Mucosa of gallbladder (tissue), 1 donor: ENCODE measurements around the gene MAMDC2. TPM values are rescaled to one million over a fixed set of nuclear protein-coding genes. Genes with fewer than 3 reads are reported as not detected.
A peak's percentile ranks its signal among the peaks of the same experiment; 100 is the strongest.

ENCODE experiments used
- DNase-seq: peaks from one replicate; pipeline ENCODE4 v3.0.0-alpha.2; 2020; ENCODE audit warnings: low spot score
- total RNA-seq: library from RNA; stranded (reverse); gene quantifications from one replicate; pipeline ENCODE4 v1.2.1, GENCODE V29; 2021
- donor health status: DM: no; HTN: no; CAD: no.

The MAMDC2 gene
- total RNA-seq, result 38.9 TPM

DNA sequence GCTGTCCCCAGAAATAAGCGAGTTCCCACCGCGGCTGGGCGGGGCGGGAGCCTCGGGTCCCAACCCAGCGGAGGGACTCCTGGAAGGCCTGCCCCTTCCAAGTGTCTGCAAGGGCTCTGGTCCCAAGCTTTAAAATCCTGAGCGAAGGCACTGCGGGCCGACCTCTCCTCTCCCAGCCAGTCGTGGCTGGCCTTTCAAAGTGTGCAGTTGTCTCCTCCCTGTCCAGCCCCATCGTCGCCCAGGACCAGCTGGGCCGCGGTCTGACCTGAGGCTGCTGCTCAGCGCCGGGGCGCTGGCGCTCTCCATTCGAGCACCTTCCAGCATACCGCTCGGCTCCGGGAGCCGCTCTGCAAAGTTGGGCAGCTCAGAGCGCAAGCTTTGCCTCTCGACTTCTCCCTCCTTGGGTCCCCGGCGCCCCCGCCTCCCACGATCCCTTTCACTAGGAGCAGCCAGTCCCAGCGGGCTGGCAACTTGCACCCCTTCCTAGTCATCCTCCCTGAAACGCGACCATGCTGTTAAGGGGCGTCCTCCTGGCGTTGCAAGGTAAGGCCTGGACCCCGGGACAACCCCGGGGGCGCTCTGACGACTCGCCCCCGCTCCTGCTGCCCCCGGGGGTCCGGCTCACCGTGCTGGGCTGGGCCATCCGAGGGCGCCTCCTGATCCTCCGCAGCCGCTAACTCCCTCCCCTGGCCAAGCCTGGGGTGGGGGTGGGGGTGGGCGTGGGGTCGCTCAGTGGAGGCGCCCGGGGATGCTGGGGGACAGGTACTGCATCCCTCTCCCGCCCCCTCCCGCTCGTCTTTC is at the start of gene MAMDC2:
Gene MAMDC2 (plus strand): TSS at position 160 of the 801 bp plus-strand sequence. CDS start 350 bp downstream, at position 510.
- DNase-seq, result peak; percentile 35

- DNase-seq, result no peak
Observed at GRCh38 chr9:69995846-69996245, 47.8 kb upstream of the MAMDC2 start.

GRCh38 chr9:69996967-69997366 is 46.7 kb upstream of the MAMDC2 start:
- DNase-seq, result no peak

- DNase-seq, result no peak
Observed at GRCh38 chr9:69997524-69997923, 46.1 kb upstream of the MAMDC2 start.

- no peak for DNase-seq
Observed at GRCh38 chr9:69999315-69999714, 44.3 kb upstream of the MAMDC2 start.

DNA sequence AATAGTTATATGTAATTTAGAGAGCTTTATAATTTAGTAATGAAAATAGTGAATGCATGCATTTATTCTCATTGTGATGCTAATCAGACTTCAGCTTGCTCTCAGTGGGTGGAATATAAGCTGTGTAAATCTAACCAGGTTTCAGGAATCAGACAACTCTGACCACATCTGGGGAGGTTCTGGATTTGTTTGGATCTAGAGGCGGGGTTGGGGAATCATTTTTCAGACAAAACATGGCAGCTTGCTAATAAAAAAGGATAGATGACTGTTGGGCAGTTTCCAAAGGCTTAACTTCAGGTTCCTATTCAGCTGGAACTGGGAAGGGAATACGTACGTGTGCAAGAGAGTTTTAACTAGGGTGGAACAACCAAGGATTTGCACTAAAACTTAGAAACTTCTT is 43.2 kb upstream of the MAMDC2 start:
- DNase-seq, result no peak

GRCh38 chr9:70003901-70004714 is 39.5 kb upstream of the MAMDC2 start:
- no peak for DNase-seq

GRCh38 chr9:70006306-70006705 is 37.3 kb upstream of the MAMDC2 start:
- DNase-seq, result no peak

GRCh38 chr9:70007831-70008230 is 35.8 kb upstream of the MAMDC2 start:
- DNase-seq, result no peak

DNA sequence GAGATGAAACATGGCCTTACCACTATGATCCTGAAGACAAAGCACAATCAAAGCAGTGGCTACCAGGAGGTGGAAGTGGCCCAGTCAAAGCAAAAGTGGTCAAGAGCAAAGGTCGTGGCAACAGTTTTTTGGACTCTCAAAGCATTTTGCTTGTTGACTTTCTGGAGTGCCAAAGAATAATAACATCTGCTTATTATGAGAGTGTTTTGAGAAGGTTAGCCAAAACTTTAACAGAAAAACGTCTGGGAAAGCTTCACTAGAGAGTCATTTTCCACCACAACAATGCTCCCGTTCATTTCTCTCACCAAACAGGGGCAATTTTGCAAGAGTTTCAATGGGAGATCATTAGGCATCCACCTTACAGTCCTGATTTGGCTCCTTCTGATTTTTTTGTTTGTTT is 33.6 kb upstream of the MAMDC2 start:
- no peak for DNase-seq

DNA sequence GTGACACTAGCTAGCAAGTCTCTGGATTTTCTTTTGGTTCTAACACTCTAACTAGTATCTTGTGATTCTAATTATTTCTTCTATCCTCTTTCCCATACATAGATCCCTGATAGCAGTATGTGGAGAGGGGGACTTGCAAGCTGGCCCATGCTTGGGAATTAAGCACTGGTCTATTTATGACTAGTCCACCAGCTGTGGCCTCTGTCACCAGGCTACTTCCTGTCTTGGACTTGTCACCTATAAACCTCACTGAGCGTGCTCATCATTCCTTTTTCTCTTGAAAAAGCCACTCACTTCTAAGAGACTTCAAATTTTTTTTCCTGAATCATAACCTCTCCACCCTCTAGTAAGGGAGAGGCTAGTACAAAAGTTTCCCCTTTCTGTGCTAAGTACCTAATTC is 32.3 kb upstream of the MAMDC2 start:
- no peak for DNase-seq

DNA sequence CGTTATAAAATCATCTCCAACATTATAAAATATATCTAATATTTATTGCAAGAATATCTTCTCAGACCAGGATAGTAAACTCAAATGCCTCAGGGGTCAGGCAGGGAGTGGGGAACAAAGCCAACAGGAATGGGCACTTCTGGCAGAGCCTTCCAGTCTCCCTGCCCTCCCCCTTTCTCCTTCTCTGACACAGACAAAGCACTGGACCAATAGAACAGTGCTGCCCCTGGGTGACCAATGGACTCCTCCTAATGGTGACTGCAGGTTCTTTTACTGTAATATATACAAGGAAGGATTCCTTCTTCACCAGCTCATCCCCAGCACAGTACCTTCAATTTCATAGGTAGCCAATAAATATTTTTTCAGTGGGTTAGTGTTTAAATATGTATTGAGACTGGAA is 31.1 kb upstream of the MAMDC2 start:
- no peak for DNase-seq

DNA sequence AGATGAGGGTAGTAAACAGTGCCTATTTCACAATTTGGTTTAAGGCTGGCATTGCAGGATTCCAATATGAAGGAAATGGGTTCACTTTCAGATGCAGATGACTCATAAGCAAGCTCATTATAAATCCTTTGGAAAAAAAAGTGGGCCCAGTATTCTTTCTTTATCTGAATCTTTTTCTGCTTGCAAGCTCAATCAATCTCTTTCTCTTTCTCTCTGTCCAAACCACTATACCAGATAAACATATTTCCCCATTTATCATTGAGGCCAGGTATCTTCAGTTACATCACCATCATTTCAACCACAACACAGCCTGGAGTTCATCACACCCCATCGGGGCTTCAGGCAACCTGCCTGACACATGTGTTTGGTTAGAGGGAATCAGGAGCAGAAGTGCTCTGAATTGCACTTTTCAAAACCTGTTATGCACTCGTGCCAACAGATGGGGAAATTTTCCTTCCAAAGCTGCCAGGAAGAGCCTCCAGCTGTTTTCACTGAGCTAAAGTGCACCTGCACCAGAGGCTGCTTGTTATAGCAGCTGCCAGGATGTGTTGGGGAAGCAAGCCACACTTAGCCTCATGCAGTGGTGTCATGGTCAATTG is 30.0 kb upstream of the MAMDC2 start:
- no peak for DNase-seq

GRCh38 chr9:70015099-70015498 is 28.5 kb upstream of the MAMDC2 start:
- DNase-seq, result no peak

DNA sequence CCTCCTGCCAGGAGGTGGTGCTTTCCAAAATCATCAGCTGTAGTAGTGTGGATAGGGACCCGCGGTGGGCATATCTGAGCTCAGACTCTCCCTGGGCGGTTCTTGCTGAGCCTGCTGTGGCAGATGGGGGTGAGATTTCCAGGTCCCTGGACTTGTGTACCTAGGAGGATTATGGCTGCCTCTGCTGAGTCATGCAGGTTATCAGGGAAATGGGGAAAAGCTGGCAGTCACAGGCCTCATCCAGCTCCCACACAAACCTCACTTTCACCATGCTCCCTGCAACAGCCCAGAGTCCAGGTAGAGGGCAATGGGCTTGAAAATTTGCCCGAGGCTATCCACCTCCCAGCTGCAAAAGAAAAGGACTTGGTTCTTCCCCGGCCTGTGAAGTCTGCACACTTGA is 23.4 kb upstream of the MAMDC2 start:
- no peak for DNase-seq

DNA sequence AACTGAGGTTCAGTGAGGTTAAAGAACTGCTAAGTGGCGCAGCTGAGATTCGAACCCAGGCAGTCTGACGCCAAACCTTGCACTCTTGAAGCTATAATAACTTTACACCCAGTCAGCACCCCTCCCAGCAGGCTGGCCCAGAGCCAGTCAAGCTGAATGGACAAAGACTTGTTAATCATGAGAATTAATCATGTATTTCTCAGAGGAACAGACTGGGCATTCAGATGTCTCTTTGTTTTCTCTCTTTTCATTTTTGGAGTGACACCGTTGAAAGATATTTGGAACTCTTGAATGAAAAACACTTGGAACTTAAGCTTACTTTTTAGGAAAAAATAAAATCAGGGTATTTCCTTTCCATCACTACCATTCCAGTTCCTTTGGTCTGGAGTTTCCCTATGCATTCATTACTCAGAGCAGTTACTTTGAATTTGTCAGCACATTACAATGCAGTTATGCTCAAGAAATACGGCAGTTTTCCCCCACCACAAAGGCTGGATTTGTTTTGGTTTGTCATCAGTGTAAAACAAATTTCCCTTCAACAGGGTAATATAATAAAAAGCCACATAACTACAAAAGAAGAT is 22.6 kb upstream of the MAMDC2 start:
- no peak for DNase-seq

DNA sequence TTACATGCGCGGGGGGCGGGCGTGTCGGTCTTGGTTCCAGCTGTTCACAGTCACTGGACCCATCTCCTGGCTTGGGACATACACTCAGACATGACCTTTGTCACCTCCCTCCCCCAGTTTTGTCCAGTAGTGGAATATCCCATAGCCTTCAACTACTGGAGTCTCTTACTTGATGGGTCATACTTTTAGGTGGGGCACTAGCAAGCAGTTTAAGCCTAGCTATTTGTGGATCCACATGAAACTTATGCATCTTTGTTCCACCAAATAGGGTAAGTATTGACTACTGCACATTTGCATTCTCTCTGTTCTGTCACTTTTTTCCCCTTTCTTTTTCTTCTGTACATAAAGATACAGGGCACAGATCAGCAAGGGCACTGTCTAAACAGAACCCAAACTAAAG is 15.4 kb upstream of the MAMDC2 start:
- DNase-seq, result no peak

GRCh38 chr9:70030156-70030555 is 13.5 kb upstream of the MAMDC2 start:
- DNase-seq, result no peak

DNA sequence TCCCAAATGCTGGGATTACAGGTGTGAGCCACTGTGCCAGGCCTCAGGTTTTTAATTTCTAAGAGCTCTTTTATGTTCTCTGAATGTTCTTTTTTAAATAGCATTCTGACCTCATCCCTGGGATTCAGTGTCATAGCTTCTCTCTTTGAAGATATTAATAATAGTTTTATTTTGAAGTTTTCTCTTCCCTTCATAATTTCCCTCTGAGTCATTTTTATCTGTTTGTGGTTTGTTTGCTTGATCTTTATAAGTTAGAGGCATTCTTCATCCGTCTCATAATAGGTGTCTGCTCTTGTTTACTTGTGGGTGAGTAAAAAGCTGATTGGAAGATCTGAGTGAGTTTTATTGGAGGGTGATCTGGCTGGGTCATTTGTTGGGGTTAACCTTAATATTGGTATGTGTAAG is 12.5 kb upstream of the MAMDC2 start:
- no peak for DNase-seq

DNA sequence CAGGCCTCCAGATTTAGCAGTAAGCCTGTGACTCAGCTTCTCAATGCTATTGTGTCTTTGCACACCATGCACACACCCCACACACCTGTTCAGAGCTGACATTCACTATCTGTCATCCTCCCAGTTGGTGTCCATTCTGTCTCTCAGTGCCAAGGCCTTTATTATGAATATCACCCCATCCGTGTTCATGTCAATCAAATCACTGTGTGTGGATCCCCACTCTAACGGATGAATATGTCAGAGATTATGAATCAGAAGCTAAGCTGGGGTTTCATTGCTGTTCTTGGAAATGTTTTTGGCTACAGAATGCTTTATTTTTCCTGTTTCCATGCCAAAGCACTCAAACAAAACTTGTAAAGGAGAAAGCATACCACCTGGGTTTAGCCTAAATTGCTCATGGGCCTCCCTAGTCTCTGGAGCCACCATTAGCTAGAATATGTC is 9.4 kb upstream of the MAMDC2 start:
- DNase-seq, result no peak

GRCh38 chr9:70035691-70036090 is 8.0 kb upstream of the MAMDC2 start:
- no peak for DNase-seq

DNA sequence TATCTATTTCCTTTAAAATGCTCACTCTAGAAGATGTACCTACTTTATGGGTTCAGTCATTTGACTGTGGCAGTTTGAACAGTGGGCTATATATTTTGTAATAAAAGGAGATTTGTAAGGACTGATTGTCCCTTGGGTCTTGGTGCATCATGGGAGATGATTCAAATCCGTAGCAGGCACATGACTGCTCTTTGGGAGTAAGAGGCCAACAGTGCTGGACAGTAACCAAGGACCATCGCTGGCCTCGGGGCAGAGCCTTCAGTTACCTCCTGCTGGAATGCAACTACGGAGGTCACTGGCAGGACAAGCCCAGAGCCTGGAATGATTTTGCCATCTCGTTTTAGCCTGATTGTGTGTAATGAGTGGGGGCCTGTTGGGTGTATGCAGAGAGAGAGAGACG is 7.0 kb upstream of the MAMDC2 start:
- no peak for DNase-seq
